HUES6 (cell line): ENCODE measurements around the gene NOP53.
"Not testable (repeated sequence)": the region's sequence is repeated elsewhere in the genome, so short reads cannot be mapped to it uniquely, and the experiment has no call there.

ENCODE experiments used
- H3K27ac ChIP-seq: 2 replicates; pipeline ENCODE4 v1.7.0; 2013; ENCODE audit warnings: low read depth, mild to moderate bottlenecking, low read length, inconsistent platforms
- H3K27me3 ChIP-seq: 2 replicates; pipeline ENCODE4 v1.6.1; 2013; ENCODE audit warnings: low read length; ENCODE audit not compliant: control insufficient read depth, insufficient read depth
- H3K36me3 ChIP-seq: 2 replicates; pipeline ENCODE4 v1.6.1; 2013; ENCODE audit warnings: low read length; ENCODE audit not compliant: control insufficient read depth, insufficient read depth
- H3K4me1 ChIP-seq: 2 replicates; pipeline ENCODE4 v1.6.1; 2013; ENCODE audit warnings: low read length; ENCODE audit not compliant: control insufficient read depth, insufficient read depth
- H3K4me3 ChIP-seq: 2 replicates; pipeline ENCODE4 v1.5.1; 2013; ENCODE audit warnings: low read depth, low read length
- H3K9ac ChIP-seq: one replicate; pipeline ENCODE4 v1.6.1; 2013; ENCODE audit warnings: mild to moderate bottlenecking, low read length
- H3K9me3 ChIP-seq: 2 replicates; pipeline ENCODE4 v1.6.1; 2013; ENCODE audit warnings: low read depth, low read length; ENCODE audit not compliant: control insufficient read depth, insufficient read depth

Gene NOP53

GRCh38 chr19:47735131-47735530 lies 10.2 kb upstream of the NOP53 start:
- Histone ChIP-seq H3K9ac (no peak overlapping the region), H3K27me3 (no peaks in the 10 kb centered on the region), H3K4me3 (no peak overlapping the region), H3K36me3 (peaks cover 9% of the 10 kb centered on the region; the same call in 1 of the 2 replicates), H3K9me3 (no peaks in the 10 kb centered on the region), H3K27ac (no peak overlapping the region), H3K4me1 (0 out of 2 replicates have a peak, but pooled peaks cover 3% of the 10 kb centered on the region)

GRCh38 chr19:47740866-47741519 lies 4.4 kb upstream of the NOP53 start:
- H3K9ac ChIP-seq, result no peak overlapping the region

GRCh38 chr19:47741544-47742140 lies 3.7 kb upstream of the NOP53 start:
- peaks cover 4% of the 10 kb centered on the region for H3K4me1 ChIP-seq

More at GRCh38 chr19:47740866-47741519, 4.4 kb upstream of the NOP53 start:
- Histone ChIP-seq H3K4me1 (peaks cover 4% of the 10 kb centered on the region), H3K27ac (no peak overlapping the region), H3K4me3 (no peak overlapping the region), H3K27me3 (no peaks in the 10 kb centered on the region), H3K36me3 (peaks cover 14% of the 10 kb centered on the region; the same call in 1 of the 2 replicates), H3K9me3 (no peaks in the 10 kb centered on the region)

GRCh38 chr19:47742634-47743033 lies 2.7 kb upstream of the NOP53 start:
- Histone ChIP-seq H3K4me1 (peaks cover 4% of the 10 kb centered on the region), H3K36me3 (peaks cover 18% of the 10 kb centered on the region), H3K9ac (peak overlapping the region; percentile 77), H3K27me3 (no peaks in the 10 kb centered on the region), H3K9me3 (no peaks in the 10 kb centered on the region), H3K4me3 (peak overlapping the region; percentile 73), H3K27ac (no peak overlapping the region; the same call in 1 of the 2 replicates)

More at GRCh38 chr19:47741544-47742140, 3.7 kb upstream of the NOP53 start:
- Histone ChIP-seq H3K36me3 (peaks cover 11% of the 10 kb centered on the region), H3K9ac (no peak overlapping the region), H3K4me3 (no peak overlapping the region), H3K27me3 (no peaks in the 10 kb centered on the region), H3K27ac (no peak overlapping the region), H3K9me3 (no peaks in the 10 kb centered on the region)

- peak overlapping the region; percentile 91 for H3K4me3 ChIP-seq
- peak overlapping the region; percentile 98 for H3K9ac ChIP-seq
- not testable (repeated sequence) for H3K27me3 ChIP-seq, H3K4me1 ChIP-seq, H3K27ac ChIP-seq, H3K9me3 ChIP-seq
- H3K36me3 ChIP-seq, result peaks cover 44% of the 10 kb centered on the region
These were observed 783 bp downstream of the NOP53 start for GRCh38 chr19:47746129-47746528.

- H3K4me1 ChIP-seq, result no peaks in the 10 kb centered on the region
- H3K36me3 ChIP-seq, result peaks cover 69% of the 10 kb centered on the region
- H3K9ac ChIP-seq, result no peak overlapping the region
- no peak overlapping the region for H3K27ac ChIP-seq
- H3K9me3 ChIP-seq, result no peaks in the 10 kb centered on the region
- H3K27me3 ChIP-seq, result no peaks in the 10 kb centered on the region
- H3K4me3 ChIP-seq, result no peak overlapping the region
These were observed 4.0 kb downstream of the NOP53 start for GRCh38 chr19:47749326-47749725.

- Histone ChIP-seq H3K9ac (no peak overlapping the region), H3K36me3 (peaks cover 81% of the 10 kb centered on the region), H3K27me3 (no peaks in the 10 kb centered on the region), H3K4me3 (no peak overlapping the region), H3K4me1 (no peaks in the 10 kb centered on the region), H3K9me3 (no peaks in the 10 kb centered on the region), H3K27ac (no peak overlapping the region)
These were observed 5.4 kb downstream of the NOP53 start for GRCh38 chr19:47750752-47751151.

- no peak overlapping the region for H3K9ac ChIP-seq
- H3K4me3 ChIP-seq, result no peak overlapping the region
- H3K4me1 ChIP-seq, result no peaks in the 10 kb centered on the region
- peaks cover 93% of the 10 kb centered on the region for H3K36me3 ChIP-seq
- H3K27ac ChIP-seq, result no peak overlapping the region
- H3K27me3 ChIP-seq, result no peaks in the 10 kb centered on the region
- no peaks in the 10 kb centered on the region for H3K9me3 ChIP-seq
These were observed 7.3 kb downstream of the NOP53 start for GRCh38 chr19:47752440-47753211.

GRCh38 chr19:47754206-47755064 lies 9.1 kb downstream of the NOP53 start:
- H3K36me3 ChIP-seq, result peaks cover 95% of the 10 kb centered on the region
- no peak overlapping the region for H3K4me3 ChIP-seq
- no peaks in the 10 kb centered on the region for H3K27me3 ChIP-seq
- H3K4me1 ChIP-seq, result no peaks in the 10 kb centered on the region
- H3K9me3 ChIP-seq, result no peaks in the 10 kb centered on the region
- H3K9ac ChIP-seq, result no peak overlapping the region
- no peak overlapping the region for H3K27ac ChIP-seq

- Histone ChIP-seq H3K9ac (no peak overlapping the region), H3K4me1 (no peaks in the 10 kb centered on the region), H3K27me3 (no peaks in the 10 kb centered on the region), H3K4me3 (no peak overlapping the region), H3K27ac (no peak overlapping the region), H3K36me3 (peaks cover 87% of the 10 kb centered on the region), H3K9me3 (no peaks in the 10 kb centered on the region)
These were observed 9.9 kb downstream of the NOP53 start for GRCh38 chr19:47755065-47755761.
